ENCODE data around the gene AACS. TPM values are rescaled to one million over a fixed set of nuclear protein-coding genes. Genes with fewer than 3 reads are reported as not detected.

Gene AACS
- total and polyA plus RNA-seq, 2 of the 8 experiments (the other 6 are each of a cell fraction or from before 2014, with no cell fraction given): 51.9 to 52.4 TPM

- DNase-seq (ENCODE audit: low read depth in 1 of 2, low spot score in 2 of 2): no peak
- peaks cover 0 to 4% (median 0%) of the 10 kb centered on the region in 4 experiments; a peak in 3 of 7 replicates for H3K4me1 ChIP-seq (replicated peaks in 1 of 4; ENCODE audit: control insufficient read depth in 3 of 4, insufficient read depth in 4 of 4, low read length in 3 of 4)
- no peak overlapping the region for H2BK12ac ChIP-seq (ENCODE audit: low read depth, low read length)
- H3K36me3 ChIP-seq (ENCODE audit: control insufficient read depth in 2 of 4, insufficient read depth in 4 of 4, low read length in 3 of 4): peaks cover 9 to 19% (median 13%) of the 10 kb centered on the region in 4 experiments; a peak in 6 of 8 replicates
- H3K4me3 ChIP-seq (ENCODE audit: extremely low read depth in 1 of 4, insufficient read depth in 2 of 4, low read depth in 3 of 4, low read length in 4 of 4): no peak overlapping the region
- CTCF ChIA-PET (ENCODE audit: partially characterized antibody): no interaction called here
- H3K4ac ChIP-seq (replicated peaks; ENCODE audit: insufficient read length, low read depth, low read length): no peak overlapping the region
- H2AK5ac ChIP-seq (ENCODE audit: low read depth, low read length): no peak overlapping the region
- H3K27me3 ChIP-seq (replicated peaks in 1 of 4; ENCODE audit: control insufficient read depth in 3 of 4, extremely low read depth in 1 of 4, insufficient read depth in 3 of 4, low read length in 3 of 4): no peaks in the 10 kb centered on the region
- H3K79me1 ChIP-seq (ENCODE audit: low read depth, low read length): peaks cover 12% of the 10 kb centered on the region
- no peak overlapping the region for H2AFZ ChIP-seq (ENCODE audit: low read length)
- WGBS, 2 experiments (ENCODE audit: extremely low coverage in 1 of 2, insufficient coverage in 1 of 2, insufficient read length in 1 of 2, insufficient replicate concordance in 2 of 2, low coverage in 1 of 2, low lambda C conversion rate in 2 of 2, missing lambda C conversion rate in 1 of 2): 96% methylated on average over 7 of the region's 7 CpGs; no CpG with 5 or more reads in 1 of the 2 experiments
- H2BK15ac ChIP-seq (ENCODE audit: low read length): no peak overlapping the region
- H3K4me2 ChIP-seq (ENCODE audit: insufficient read depth in 1 of 2, low read depth in 2 of 2, low read length in 2 of 2): no peak overlapping the region
- no peak overlapping the region for H3K23ac ChIP-seq (ENCODE audit: insufficient read length)
- no peaks in the 10 kb centered on the region for H3K9me3 ChIP-seq (ENCODE audit: insufficient read depth in 2 of 2, low read depth in 1 of 2, low read length in 1 of 2)
- no peak overlapping the region for H3K56ac ChIP-seq (replicated peaks; ENCODE audit: insufficient read length, low read depth, low read length)
- H4K20me1 ChIP-seq (replicated peaks in 1 of 2; ENCODE audit: control insufficient read depth in 1 of 2, insufficient read depth in 2 of 2, low read length in 2 of 2): peaks cover 2 to 16% of the 10 kb centered on the region in 2 experiments
- H3K18ac ChIP-seq (ENCODE audit: extremely low read depth, low read length): no peak overlapping the region
- no peak overlapping the region for H4K5ac ChIP-seq (ENCODE audit: insufficient read length, low read depth, low read length)
- H2BK20ac ChIP-seq (ENCODE audit: low read length): no peak overlapping the region
- no peak overlapping the region for H4K8ac ChIP-seq (ENCODE audit: extremely low read depth, insufficient read depth, low read length)
- H4K91ac ChIP-seq (replicated peaks; ENCODE audit: insufficient read length, low read length): no peak overlapping the region
- no peak overlapping the region for H2BK5ac ChIP-seq (ENCODE audit: low read depth, low read length)
- H3K9ac ChIP-seq (replicated peaks in 1 of 4; ENCODE audit: extremely low read depth in 1 of 4, low read depth in 3 of 4, low read length in 3 of 4): no peak overlapping the region
- TF ChIP-seq POLR2A (IDR thresholded peaks at IDR 0.05; ENCODE audit: control extremely low read depth in 1 of 2, low read depth in 2 of 2, low read length in 2 of 2): no peak
- TF ChIP-seq USF2 (IDR thresholded peaks at IDR 0.05; ENCODE audit: low read length): no peak
- no peak for TF ChIP-seq JUND (IDR thresholded peaks at IDR 0.05; ENCODE audit: low read length)
- no peak for TF ChIP-seq MAFK (IDR thresholded peaks at IDR 0.05; ENCODE audit: low read depth, low read length)
- no peak for TF ChIP-seq KDM1A (IDR thresholded peaks at IDR 0.05; ENCODE audit: borderline replicate concordance, low read length)
- TF ChIP-seq POLR2AphosphoS5 (IDR thresholded peaks at IDR 0.05; ENCODE audit: low read depth, low read length): no peak
- TF ChIP-seq NANOG (IDR thresholded peaks at IDR 0.05; ENCODE audit: insufficient read depth, low read depth, low read length, poor library complexity, severe bottlenecking): no peak
- no peak for TF ChIP-seq HDAC6 (IDR thresholded peaks at IDR 0.05; ENCODE audit: low read depth, low read length)
- no peak for TF ChIP-seq BACH1 (IDR thresholded peaks at IDR 0.05; ENCODE audit: low read length)
- TF ChIP-seq, protein P1, sequence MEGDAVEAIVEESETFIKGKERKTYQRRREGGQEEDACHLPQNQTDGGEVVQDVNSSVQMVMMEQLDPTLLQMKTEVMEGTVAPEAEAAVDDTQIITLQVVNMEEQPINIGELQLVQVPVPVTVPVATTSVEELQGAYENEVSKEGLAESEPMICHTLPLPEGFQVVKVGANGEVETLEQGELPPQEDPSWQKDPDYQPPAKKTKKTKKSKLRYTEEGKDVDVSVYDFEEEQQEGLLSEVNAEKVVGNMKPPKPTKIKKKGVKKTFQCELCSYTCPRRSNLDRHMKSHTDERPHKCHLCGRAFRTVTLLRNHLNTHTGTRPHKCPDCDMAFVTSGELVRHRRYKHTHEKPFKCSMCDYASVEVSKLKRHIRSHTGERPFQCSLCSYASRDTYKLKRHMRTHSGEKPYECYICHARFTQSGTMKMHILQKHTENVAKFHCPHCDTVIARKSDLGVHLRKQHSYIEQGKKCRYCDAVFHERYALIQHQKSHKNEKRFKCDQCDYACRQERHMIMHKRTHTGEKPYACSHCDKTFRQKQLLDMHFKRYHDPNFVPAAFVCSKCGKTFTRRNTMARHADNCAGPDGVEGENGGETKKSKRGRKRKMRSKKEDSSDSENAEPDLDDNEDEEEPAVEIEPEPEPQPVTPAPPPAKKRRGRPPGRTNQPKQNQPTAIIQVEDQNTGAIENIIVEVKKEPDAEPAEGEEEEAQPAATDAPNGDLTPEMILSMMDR (IDR thresholded peaks at IDR 0.05; ENCODE audit: control extremely low read depth in 1 of 3, insufficient read depth in 1 of 3, low read depth in 1 of 3, low read length in 3 of 3): no peak
- no peak for TF ChIP-seq NRF1 (IDR thresholded peaks at IDR 0.05; ENCODE audit: low read depth, low read length)
- no peak overlapping the region for H3K14ac ChIP-seq (ENCODE audit: insufficient read length)
- no peak for FAIRE-seq
- no peak overlapping the region for H3K27ac ChIP-seq (ENCODE audit: low read depth, low read length)
- H2BK120ac ChIP-seq (replicated peaks; ENCODE audit: low read depth, low read length): no peak overlapping the region
- POLR2A ChIA-PET (ENCODE audit: partially characterized antibody): interaction anchor here (0.8 kb wide), 1 partner anchor 13 kb away, joined by 3 read pairs; no protein-coding TSS in a partner anchor
- peaks cover 0 to 9% of the 10 kb centered on the region in 2 experiments; a peak in 2 of 4 replicates for H3K79me2 ChIP-seq (ENCODE audit: control insufficient read depth in 1 of 2, insufficient read depth in 2 of 2, low read length in 2 of 2)
- H3K23me2 ChIP-seq (ENCODE audit: low read depth, low read length): no peaks in the 10 kb centered on the region
Observed at GRCh38 chr12:125099409-125099782, 34.2 kb downstream of the AACS start.

All from H1 (cell line).